Peyer's patch (tissue), 4 donors: ENCODE data around the gene PIK3C2A. TPM values are rescaled to one million over a fixed set of nuclear protein-coding genes. Genes with fewer than 3 reads are reported as not detected.
"Not testable (repeated sequence)": the region's sequence is repeated elsewhere in the genome, so short reads cannot be mapped to it uniquely, and the experiment has no call there.

Experiments used
- DNase-seq, 3 donors: peaks; one replicate each; pipeline ENCODE4 v3.0.0-alpha.2; 2017 to 2019
- H3K27ac ChIP-seq, 4 donors: fragments of 200-600 bp; sonication (generic); one replicate each; pipeline ENCODE4 v1.5.1; 2016 to 2019
- H3K27me3 ChIP-seq, 2 donors: fragments of 200-600 bp; sonication (generic); one replicate each; pipeline ENCODE4 v1.5.1; 2019
- H3K36me3 ChIP-seq, 3 donors: fragments of 200-600 bp; sonication (generic); one replicate each; pipeline ENCODE4 v1.5.1; 2016 to 2019
- H3K4me1 ChIP-seq, 4 donors: fragments of 200-600 bp; sonication (generic); one replicate each; pipeline ENCODE4 v1.5.1; 2016 to 2019
- H3K4me3 ChIP-seq, 4 donors: fragments of 200-600 bp; sonication (generic); 1 replicate in 3 of 4; 2 replicates in 1 of 4; pipeline ENCODE4 v1.5.1; 2016 to 2019; ENCODE audit warnings: mild to moderate bottlenecking in 1 of 4
- H3K9me3 ChIP-seq, 4 donors: fragments of 200-600 bp; sonication (generic); one replicate each; pipeline ENCODE4 v1.5.1; 2016 to 2019; ENCODE audit warnings: mild to moderate bottlenecking in 1 of 4
- CTCF ChIP-seq, 6 experiments: fragments of 450-650 bp in 4 of 6; fragments of 200-600 bp in 2 of 6; sonication (generic) in 1 of 6; IDR thresholded peaks; one replicate each; pipeline ENCODE4 v1.5.1; 2017 to 2019; ENCODE audit warnings: antibody characterized with exemption in 6 of 6, mild to moderate bottlenecking in 3 of 6, moderate library complexity in 1 of 6
- POLR2A ChIP-seq, 2 donors: fragments of 450-650 bp; IDR thresholded peaks; one replicate each; pipeline ENCODE4 v1.5.1; 2017; ENCODE audit warnings: antibody characterized with exemption in 2 of 2, mild to moderate bottlenecking in 2 of 2, moderate library complexity in 2 of 2
- total RNA-seq, 4 donors: library from RNA; depleted of rRNA; stranded (reverse); fragments of >200 nt; gene quantifications; one replicate each; pipeline ENCODE4 v1.1.0, GENCODE V29; 2016

The PIK3C2A gene
- total RNA-seq, 4 donors from 2014 or later: 36.5 to 98.3 (median 63.6) TPM

- no peaks in the 10 kb centered on the region for H3K4me1 ChIP-seq
- no peak for DNase-seq
- H3K27me3 ChIP-seq: no peaks in the 10 kb centered on the region
- H3K9me3 ChIP-seq: no peaks in the 10 kb centered on the region
- no peak for TF ChIP-seq POLR2A (IDR thresholded peaks at IDR 0.05)
- no peak for TF ChIP-seq CTCF (IDR thresholded peaks at IDR 0.05)
- no peak overlapping the region for H3K4me3 ChIP-seq
- no peak overlapping the region for H3K27ac ChIP-seq
- H3K36me3 ChIP-seq: no peaks in the 10 kb centered on the region
These were observed 43.0 kb upstream of the PIK3C2A start for GRCh38 chr11:17250561-17251350.

DNA sequence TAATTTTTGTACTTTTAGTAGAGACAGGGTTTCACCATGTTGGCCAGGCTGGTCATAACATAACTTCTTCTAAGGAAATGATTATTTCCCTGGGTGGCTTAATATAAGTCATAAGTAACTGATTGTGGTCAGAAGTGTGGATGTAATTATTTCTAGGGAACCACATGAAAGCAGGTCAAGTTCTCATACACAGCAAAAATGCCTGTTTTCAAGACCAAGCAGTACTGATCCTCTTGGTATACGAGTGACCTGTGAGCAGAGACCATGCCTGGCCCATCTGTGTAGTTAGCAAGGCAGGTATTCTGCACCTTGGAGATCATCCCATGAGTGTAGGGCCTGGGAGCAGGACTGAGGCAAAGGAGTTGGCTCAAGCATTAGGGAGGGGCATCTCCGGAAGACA, 36.3 kb upstream of the PIK3C2A start:
- DNase-seq: no peak
- H3K27me3 ChIP-seq: no peaks in the 10 kb centered on the region
- H3K27ac ChIP-seq: no peak overlapping the region
- H3K4me3 ChIP-seq: no peak overlapping the region
- H3K9me3 ChIP-seq: no peaks in the 10 kb centered on the region
- no peaks in the 10 kb centered on the region for H3K4me1 ChIP-seq
- no peak for TF ChIP-seq CTCF (IDR thresholded peaks at IDR 0.05)
- TF ChIP-seq POLR2A (IDR thresholded peaks at IDR 0.05): no peak
- no peaks in the 10 kb centered on the region for H3K36me3 ChIP-seq

DNA sequence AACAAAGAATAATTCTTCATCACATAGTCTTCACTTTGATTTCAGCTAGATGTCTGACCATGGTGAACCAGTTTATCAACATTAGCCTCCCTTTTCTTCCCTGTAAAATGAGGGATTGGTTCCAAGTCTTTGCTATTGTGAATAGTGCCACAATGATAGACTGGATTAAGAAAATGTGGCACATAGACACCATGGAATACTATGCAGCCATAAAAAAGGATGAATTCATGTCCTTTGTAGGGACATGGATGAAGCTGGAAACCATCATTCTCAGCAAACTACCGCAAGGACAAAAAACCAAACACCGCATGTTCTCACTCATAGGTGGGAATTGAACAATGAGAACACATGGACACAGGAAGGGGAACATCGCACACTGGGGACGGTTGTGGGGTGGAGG, 35.2 kb upstream of the PIK3C2A start:
- not testable (repeated sequence) for H3K4me1 ChIP-seq, DNase-seq, H3K27me3 ChIP-seq

DNA sequence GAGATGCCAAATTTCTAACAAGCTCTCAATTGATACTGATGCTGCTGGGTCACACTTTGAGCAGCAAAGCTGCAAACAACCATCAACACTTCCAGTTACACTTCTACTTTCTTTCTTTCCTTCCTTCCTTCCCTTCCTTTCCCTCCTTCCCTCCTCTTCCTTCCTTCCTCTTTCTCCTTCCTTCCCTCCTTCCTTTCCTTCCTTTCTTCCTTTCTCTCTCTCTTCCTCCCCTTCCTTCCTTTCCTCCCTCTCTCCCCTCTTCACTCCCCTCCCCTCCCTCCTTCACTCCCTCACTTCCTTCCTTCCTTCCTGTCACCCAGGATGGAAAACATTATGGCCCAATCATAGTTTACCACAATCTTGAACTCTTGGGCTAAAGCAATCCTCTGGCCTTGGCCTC, 33.0 kb upstream of the PIK3C2A start:
- no peak overlapping the region for H3K4me3 ChIP-seq

More for the DNA sequence above, 35.2 kb upstream of the PIK3C2A start:
- not testable (repeated sequence) for H3K27ac ChIP-seq, H3K4me3 ChIP-seq, H3K9me3 ChIP-seq, H3K36me3 ChIP-seq

DNA sequence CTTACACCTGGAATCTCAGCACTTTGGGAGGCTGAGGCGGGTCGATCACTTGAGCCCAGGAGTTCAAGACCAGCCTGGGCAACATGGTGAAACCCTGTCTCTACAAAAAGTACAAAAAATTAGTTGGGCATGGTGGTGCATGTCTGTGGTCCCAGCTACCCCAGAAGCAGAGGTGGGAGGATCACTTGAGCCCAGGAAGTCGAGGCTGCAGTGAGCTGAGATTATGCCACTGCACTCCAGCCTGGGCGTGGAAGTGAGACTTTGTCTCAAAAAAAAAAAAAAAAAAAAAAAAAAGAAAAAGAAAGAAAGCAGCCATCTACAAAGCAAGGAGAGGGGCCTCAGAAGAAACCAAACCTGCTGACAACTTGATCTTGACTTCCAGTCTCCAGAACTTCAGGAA, 32.1 kb upstream of the PIK3C2A start:
- not testable (repeated sequence) for H3K27me3 ChIP-seq, DNase-seq, H3K27ac ChIP-seq, H3K9me3 ChIP-seq, H3K4me3 ChIP-seq, H3K4me1 ChIP-seq, H3K36me3 ChIP-seq

More for the DNA sequence above, 33.0 kb upstream of the PIK3C2A start:
- H3K27ac ChIP-seq: no peak overlapping the region
- no peak for DNase-seq
- H3K36me3 ChIP-seq: no peaks in the 10 kb centered on the region
- no peaks in the 10 kb centered on the region for H3K27me3 ChIP-seq
- no peaks in the 10 kb centered on the region for H3K4me1 ChIP-seq
- TF ChIP-seq POLR2A (IDR thresholded peaks at IDR 0.05) (no peak), CTCF (IDR thresholded peaks at IDR 0.05) (no peak)
- no peaks in the 10 kb centered on the region for H3K9me3 ChIP-seq

GRCh38 chr11:17238377-17238776, 30.6 kb upstream of the PIK3C2A start:
- DNase-seq: no peak
- no peaks in the 10 kb centered on the region for H3K4me1 ChIP-seq
- H3K27ac ChIP-seq: no peak overlapping the region
- no peaks in the 10 kb centered on the region for H3K27me3 ChIP-seq
- TF ChIP-seq POLR2A (IDR thresholded peaks at IDR 0.05): no peak
- TF ChIP-seq CTCF (IDR thresholded peaks at IDR 0.05): no peak
- H3K36me3 ChIP-seq: no peaks in the 10 kb centered on the region
- H3K4me3 ChIP-seq: no peak overlapping the region
- no peaks in the 10 kb centered on the region for H3K9me3 ChIP-seq

- no peaks in the 10 kb centered on the region for H3K9me3 ChIP-seq
- TF ChIP-seq CTCF (IDR thresholded peaks at IDR 0.05): no peak
- TF ChIP-seq POLR2A (IDR thresholded peaks at IDR 0.05): no peak
- no peak overlapping the region for H3K4me3 ChIP-seq
- no peaks in the 10 kb centered on the region for H3K27me3 ChIP-seq
- no peaks in the 10 kb centered on the region for H3K4me1 ChIP-seq
- H3K36me3 ChIP-seq: no peaks in the 10 kb centered on the region
- no peak for DNase-seq
- no peak overlapping the region for H3K27ac ChIP-seq
These were observed 25.3 kb upstream of the PIK3C2A start for GRCh38 chr11:17233101-17233500.
